GM23248 (cell line): Measurements from ENCODE around the gene EVX2. TPM values are rescaled to one million over a fixed set of nuclear protein-coding genes. Genes with fewer than 3 reads are reported as not detected.

Experiments
- DNase-seq: peaks from one replicate; pipeline ENCODE4 v3.0.0-alpha.2; 2015
- H2AFZ ChIP-seq: fragments of 200-600 bp; sonication (generic); 2 replicates; pipeline ENCODE4 v1.6.1; 2016; ENCODE audit warnings: antibody characterized with exemption
- H3F3A ChIP-seq: fragments of 200-600 bp; sonication (generic); 2 replicates; pipeline ENCODE4 v1.6.1; 2016; ENCODE audit warnings: mild to moderate bottlenecking, antibody characterized with exemption, mixed run types; ENCODE audit not compliant: insufficient read depth
- H3K27ac ChIP-seq: fragments of 200-600 bp; sonication (generic); 2 replicates; pipeline ENCODE4 v1.5.1; 2016; ENCODE audit warnings: mild to moderate bottlenecking
- H3K27me3 ChIP-seq: fragments of 200-600 bp; sonication (generic); replicated peaks from 2 replicates; pipeline ENCODE4 v1.6.1; 2016; ENCODE audit warnings: mild to moderate bottlenecking; ENCODE audit not compliant: insufficient read depth
- H3K36me3 ChIP-seq: fragments of 200-600 bp; sonication (generic); 2 replicates; pipeline ENCODE4 v1.6.1; 2016; ENCODE audit warnings: low read depth, mild to moderate bottlenecking
- H3K4me1 ChIP-seq: fragments of 200-600 bp; sonication (generic); 2 replicates; pipeline ENCODE4 v1.6.1; 2016; ENCODE audit warnings: mild to moderate bottlenecking; ENCODE audit not compliant: insufficient read depth
- H3K4me2 ChIP-seq: fragments of 200-600 bp; sonication (generic); one replicate; pipeline ENCODE4 v1.6.1; 2016; ENCODE audit warnings: mild to moderate bottlenecking; ENCODE audit not compliant: unreplicated experiment
- H3K4me3 ChIP-seq: fragments of 200-600 bp; sonication (generic); 2 replicates; pipeline ENCODE4 v1.5.1; 2016; ENCODE audit warnings: mild to moderate bottlenecking
- H3K79me2 ChIP-seq: fragments of 200-600 bp; sonication (generic); 2 replicates; pipeline ENCODE4 v1.6.1; 2016; ENCODE audit warnings: mild to moderate bottlenecking; ENCODE audit not compliant: insufficient read depth
- H3K9ac ChIP-seq: fragments of 200-600 bp; sonication (generic); 2 replicates; pipeline ENCODE4 v1.6.1; 2016; ENCODE audit warnings: mild to moderate bottlenecking
- H3K9me2 ChIP-seq: fragments of 200-600 bp; sonication (generic); 2 replicates; pipeline ENCODE4 v1.6.1; 2016; ENCODE audit warnings: mixed run types, mild to moderate bottlenecking, moderate library complexity; ENCODE audit not compliant: insufficient read depth
- H3K9me3 ChIP-seq: fragments of 200-600 bp; sonication (generic); one replicate; pipeline ENCODE4 v1.6.1; 2017; ENCODE audit warnings: low read depth
- H4K20me1 ChIP-seq: fragments of 200-600 bp; sonication (generic); 2 replicates; pipeline ENCODE4 v1.6.0; 2016; ENCODE audit not compliant: insufficient read depth
- EZH2 ChIP-seq: fragments of 200-600 bp; sonication (generic); IDR thresholded peaks from 2 replicates; pipeline ENCODE4 v1.6.1; 2018; ENCODE audit warnings: antibody characterized with exemption, mild to moderate bottlenecking; ENCODE audit not compliant: insufficient read depth, poor library complexity, severe bottlenecking
- EZH2phosphoT487 ChIP-seq: fragments of 200-600 bp; sonication (generic); IDR thresholded peaks from 2 replicates; pipeline ENCODE4 v1.6.1; 2018; ENCODE audit warnings: antibody characterized with exemption, moderate library complexity, mild to moderate bottlenecking, low read depth; ENCODE audit not compliant: insufficient read depth
- WGBS, 2 experiments: methylation state at CpG; one replicate each; pipeline ENCODE4 v1.1.6; 2015 to 2017; ENCODE audit warnings: low lambda C conversion rate in 2 of 2, low coverage in 1 of 2; ENCODE audit errors: missing lambda C conversion rate in 2 of 2; 5-methylcytosine and 5-hydroxymethylcytosine counted together
- in situ Hi-C: fragments of 300-500 bp; cut with MboI; formaldehyde crosslinking; loops from 2 replicates; pipeline ENCODE4 v1.15.0; 2020
- polyA plus RNA-seq: library from polyadenylated mRNA; unstranded; fragments of >200 nt; fragmentation: Nextera tagmentation; extraction: Ambion mirVana; gene quantifications from 2 replicates; pipeline ENCODE4 v1.2.1, GENCODE V29; 2016
- total RNA-seq: library from RNA; depleted of rRNA; stranded (reverse); fragments of >200 nt; shearing (Covaris generic); gene quantifications from 2 replicates; pipeline ENCODE4 v1.2.3, GENCODE V29; 2014

Gene EVX2
- total and polyA plus RNA-seq, 2 experiments from 2014 or later, result not detected

- Histone ChIP-seq H4K20me1 (no peaks in the 10 kb centered on the region), H3K79me2 (peaks cover 66% of the 10 kb centered on the region), H3K27me3 (no peaks in the 10 kb centered on the region), H3K36me3 (peaks cover 10% of the 10 kb centered on the region; the same call in 1 of the 2 replicates), H3K4me1 (peaks cover 16% of the 10 kb centered on the region), H3K4me2 (peak within 1 kb of the TSS; percentile 56), H3F3A (peaks cover 22% of the 10 kb centered on the region), H3K9ac (peak within 1 kb of the TSS; percentile 73), H3K27ac (peak within 1 kb of the TSS; percentile 39), H3K9me3 (no peaks in the 10 kb centered on the region), H3K9me2 (no peaks in the 10 kb centered on the region), H3K4me3 (peak within 1 kb of the TSS; percentile 70), H2AFZ (peak within 1 kb of the TSS; percentile 68)
- in situ Hi-C loops, result loop anchor here (10.0 to 25.0 kb wide), 2 partner anchors 702 to 1614 kb away; no protein-coding TSS in a partner anchor
- 3 to 4% methylated on average over 45 to 65 of the region's 84 CpGs for WGBS, 2 experiments
- TF ChIP-seq EZH2 (no peak), EZH2phosphoT487 (no peak)
- peak; percentile 91 for DNase-seq
Observed at GRCh38 chr2:176122683-176123410, 39.1 kb upstream of the EVX2 start, which contains the start of gene HOXD9. Gene HOXD9 (plus strand): TSS chr2:176122719. CDS start chr2:176122769, 50 bp downstream.

- in situ Hi-C loops, result loop anchor here (10.0 to 25.0 kb wide), 2 partner anchors 703 to 1615 kb away; no protein-coding TSS in a partner anchor
- no peaks in the 10 kb centered on the region for H3K27me3 ChIP-seq
- DNase-seq, result no peak
- no peaks in the 10 kb centered on the region for H4K20me1 ChIP-seq
- H3K27ac ChIP-seq, result peak overlapping the region; percentile 39
- H3K4me2 ChIP-seq, result peak overlapping the region; percentile 56
- WGBS, 2 experiments, result 5 to 9% methylated on average over 28 to 45 of the region's 47 CpGs
- peaks cover 66% of the 10 kb centered on the region for H3K79me2 ChIP-seq
- H3K9me3 ChIP-seq, result no peaks in the 10 kb centered on the region
- H3K4me3 ChIP-seq, result peak overlapping the region; percentile 70
- peaks cover 10% of the 10 kb centered on the region; the same call in 1 of the 2 replicates for H3K36me3 ChIP-seq
- peaks cover 9% of the 10 kb centered on the region for H3K4me1 ChIP-seq
- no peak for TF ChIP-seq EZH2
- TF ChIP-seq EZH2phosphoT487, result no peak
- peak overlapping the region; percentile 73 for H3K9ac ChIP-seq
- H2AFZ ChIP-seq, result peak overlapping the region; percentile 68
- H3F3A ChIP-seq, result peaks cover 20% of the 10 kb centered on the region
- no peaks in the 10 kb centered on the region for H3K9me2 ChIP-seq
Observed at GRCh38 chr2:176122052-176122682, 38.4 kb upstream of the EVX2 start.

GRCh38 chr2:176121190-176122051 is 37.7 kb upstream of the EVX2 start:
- in situ Hi-C loops, result loop anchor here (10.0 to 25.0 kb wide), 2 partner anchors 703 to 1616 kb away; no protein-coding TSS in a partner anchor
- Histone ChIP-seq H3K79me2 (peaks cover 72% of the 10 kb centered on the region), H3F3A (peaks cover 20% of the 10 kb centered on the region), H2AFZ (no peak overlapping the region), H3K9me2 (no peaks in the 10 kb centered on the region), H3K36me3 (peaks cover 10% of the 10 kb centered on the region; the same call in 1 of the 2 replicates), H3K27ac (peak overlapping the region; percentile 39; the same call in 1 of the 2 replicates), H3K4me1 (peaks cover 4% of the 10 kb centered on the region), H3K4me2 (peak overlapping the region; percentile 56), H3K4me3 (peak overlapping the region; percentile 70), H3K9me3 (no peaks in the 10 kb centered on the region), H3K27me3 (no peaks in the 10 kb centered on the region), H4K20me1 (no peaks in the 10 kb centered on the region), H3K9ac (peak overlapping the region; percentile 73)
- WGBS, 2 experiments, result 87 to 88% methylated on average over 48 to 53 of the region's 53 CpGs
- no peak for TF ChIP-seq EZH2phosphoT487
- TF ChIP-seq EZH2, result no peak
- no peak for DNase-seq
